Testis (tissue), 2 donors: ENCODE measurements around the gene SNTA1.

Experiments
- POLR2A ChIP-seq: fragments of 450-650 bp; IDR thresholded peaks from one replicate; pipeline ENCODE4 v1.6.1; 2017; ENCODE audit warnings: antibody characterized with exemption, mild to moderate bottlenecking, moderate library complexity
- TF ChIP-seq, protein P1 (sequence below), 3 experiments: fragments of 450-650 bp in 2 of 3; fragments of 200-600 bp in 1 of 3; sonication (generic) in 1 of 3; IDR thresholded peaks; one replicate each; pipeline ENCODE4 v1.5.1; 2016 to 2019; ENCODE audit warnings: antibody characterized with exemption in 3 of 3, mild to moderate bottlenecking in 2 of 3, moderate library complexity in 1 of 3

DNA sequence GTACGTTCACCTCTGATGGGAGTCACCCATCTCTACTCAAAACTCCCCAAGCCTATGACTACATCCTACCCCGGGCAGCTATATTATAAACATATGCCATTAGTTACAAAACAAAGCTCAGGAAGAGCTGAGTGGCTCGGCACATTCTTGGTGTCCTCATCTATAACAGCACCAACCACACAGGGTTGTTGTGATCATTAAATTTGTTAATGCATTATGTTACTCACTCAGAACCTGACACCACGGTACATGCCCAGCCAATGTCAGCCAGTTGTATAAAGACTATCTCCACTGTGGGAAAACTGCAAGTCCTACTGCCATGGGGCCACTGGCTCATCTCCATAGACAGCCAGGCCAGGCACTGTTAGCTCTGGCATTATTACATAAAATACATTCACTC lies 50.0 kb downstream of the SNTA1 start:
- TF ChIP-seq, protein P1, sequence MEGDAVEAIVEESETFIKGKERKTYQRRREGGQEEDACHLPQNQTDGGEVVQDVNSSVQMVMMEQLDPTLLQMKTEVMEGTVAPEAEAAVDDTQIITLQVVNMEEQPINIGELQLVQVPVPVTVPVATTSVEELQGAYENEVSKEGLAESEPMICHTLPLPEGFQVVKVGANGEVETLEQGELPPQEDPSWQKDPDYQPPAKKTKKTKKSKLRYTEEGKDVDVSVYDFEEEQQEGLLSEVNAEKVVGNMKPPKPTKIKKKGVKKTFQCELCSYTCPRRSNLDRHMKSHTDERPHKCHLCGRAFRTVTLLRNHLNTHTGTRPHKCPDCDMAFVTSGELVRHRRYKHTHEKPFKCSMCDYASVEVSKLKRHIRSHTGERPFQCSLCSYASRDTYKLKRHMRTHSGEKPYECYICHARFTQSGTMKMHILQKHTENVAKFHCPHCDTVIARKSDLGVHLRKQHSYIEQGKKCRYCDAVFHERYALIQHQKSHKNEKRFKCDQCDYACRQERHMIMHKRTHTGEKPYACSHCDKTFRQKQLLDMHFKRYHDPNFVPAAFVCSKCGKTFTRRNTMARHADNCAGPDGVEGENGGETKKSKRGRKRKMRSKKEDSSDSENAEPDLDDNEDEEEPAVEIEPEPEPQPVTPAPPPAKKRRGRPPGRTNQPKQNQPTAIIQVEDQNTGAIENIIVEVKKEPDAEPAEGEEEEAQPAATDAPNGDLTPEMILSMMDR (IDR thresholded peaks at IDR 0.05), result no peak
- TF ChIP-seq POLR2A, result no peak
